Adrenal gland (tissue), 5 donors: Measurements from ENCODE around the gene DPEP2NB.

Experiments used
- CTCF ChIP-seq, 6 experiments: fragments of 450-650 bp in 4 of 6; fragments of 200-600 bp in 2 of 6; sonication (generic) in 1 of 6; IDR thresholded peaks; 1 replicate in 5 of 6; 2 replicates in 1 of 6; pipeline versions ENCODE4 v1.5.1 to v1.8.0; 2016 to 2021; ENCODE audit warnings: antibody characterized with exemption in 6 of 6, mild to moderate bottlenecking in 2 of 6, moderate library complexity in 1 of 6
- POLR2A ChIP-seq, 2 donors: fragments of 450-650 bp; IDR thresholded peaks; one replicate each; pipeline ENCODE4 v1.6.1; 2017; ENCODE audit warnings: antibody characterized with exemption in 2 of 2, mild to moderate bottlenecking in 2 of 2, moderate library complexity in 1 of 2
- donor health status: DM: no; HTN: no; CAD: no.

GRCh38 chr16:68019167-68019680, 3.5 kb upstream of the DPEP2NB start:
- TF ChIP-seq CTCF (IDR thresholded peaks at IDR 0.05) = no peak
- TF ChIP-seq POLR2A (IDR thresholded peaks at IDR 0.05) = no peak
